Esophagus squamous epithelium (tissue), 4 donors: ENCODE data around the gene LRBA.

Experiments used
- POLR2A ChIP-seq, 4 donors: fragments of 450-650 bp; IDR thresholded peaks; one replicate each; pipeline ENCODE4 v1.6.1; 2017; ENCODE audit warnings: antibody characterized with exemption in 4 of 4, mild to moderate bottlenecking in 4 of 4, moderate library complexity in 3 of 4
- TF ChIP-seq, protein P1 (sequence below), 6 experiments: fragments of 450-650 bp in 4 of 6; fragments of 200-600 bp in 2 of 6; sonication (generic) in 2 of 6; IDR thresholded peaks; one replicate each; pipeline ENCODE4 v1.5.1; 2016 to 2019; ENCODE audit warnings: antibody characterized with exemption in 6 of 6, mild to moderate bottlenecking in 4 of 6, moderate library complexity in 4 of 6

DNA sequence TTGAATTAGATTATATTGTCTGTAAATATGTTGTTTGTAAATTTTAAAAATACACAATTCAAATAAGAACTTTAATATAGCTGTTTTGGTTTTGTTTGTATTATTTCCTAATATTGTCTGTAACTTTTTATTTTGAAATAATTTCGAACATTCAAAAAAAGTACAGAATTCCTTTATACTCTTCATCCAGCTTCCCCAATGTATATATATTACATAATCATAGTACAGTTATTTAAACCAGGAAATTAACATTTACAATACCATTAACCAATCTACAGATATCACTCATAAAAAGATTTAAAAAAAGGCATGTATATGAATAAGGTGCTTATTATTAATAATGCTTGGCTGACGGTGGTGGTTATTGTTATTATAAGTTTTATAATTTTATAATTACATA is 84.1 kb downstream of the LRBA start:
- TF ChIP-seq, protein P1, sequence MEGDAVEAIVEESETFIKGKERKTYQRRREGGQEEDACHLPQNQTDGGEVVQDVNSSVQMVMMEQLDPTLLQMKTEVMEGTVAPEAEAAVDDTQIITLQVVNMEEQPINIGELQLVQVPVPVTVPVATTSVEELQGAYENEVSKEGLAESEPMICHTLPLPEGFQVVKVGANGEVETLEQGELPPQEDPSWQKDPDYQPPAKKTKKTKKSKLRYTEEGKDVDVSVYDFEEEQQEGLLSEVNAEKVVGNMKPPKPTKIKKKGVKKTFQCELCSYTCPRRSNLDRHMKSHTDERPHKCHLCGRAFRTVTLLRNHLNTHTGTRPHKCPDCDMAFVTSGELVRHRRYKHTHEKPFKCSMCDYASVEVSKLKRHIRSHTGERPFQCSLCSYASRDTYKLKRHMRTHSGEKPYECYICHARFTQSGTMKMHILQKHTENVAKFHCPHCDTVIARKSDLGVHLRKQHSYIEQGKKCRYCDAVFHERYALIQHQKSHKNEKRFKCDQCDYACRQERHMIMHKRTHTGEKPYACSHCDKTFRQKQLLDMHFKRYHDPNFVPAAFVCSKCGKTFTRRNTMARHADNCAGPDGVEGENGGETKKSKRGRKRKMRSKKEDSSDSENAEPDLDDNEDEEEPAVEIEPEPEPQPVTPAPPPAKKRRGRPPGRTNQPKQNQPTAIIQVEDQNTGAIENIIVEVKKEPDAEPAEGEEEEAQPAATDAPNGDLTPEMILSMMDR (IDR thresholded peaks at IDR 0.05): no peak
- TF ChIP-seq POLR2A (IDR thresholded peaks at IDR 0.05): no peak
